Naive B cell (primary cell): ENCODE results near the gene GARIN5A. TPM values are rescaled to one million over a fixed set of nuclear protein-coding genes. Genes with fewer than 3 reads are reported as not detected.
"Not testable (repeated sequence)": the region's sequence is repeated elsewhere in the genome, so short reads cannot be mapped to it uniquely, and the experiment has no call there.

Source experiments
- ATAC-seq, 2 donors: fragments of 150-1000 bp; cut with Tn5 transposase; 2 replicates each; pipeline ENCODE4 v1.10.0; 2021; ENCODE audit warnings: low read depth in 2 of 2, mild to moderate bottlenecking in 2 of 2, moderate library complexity in 2 of 2
- DNase-seq: peaks from one replicate; pipeline ENCODE4 v3.0.0; 2022
- H3K27ac Mint-ChIP-seq, 6 donors: one replicate each; pipeline ENCODE4 v1.8.0; 2020 to 2022; ENCODE audit warnings: mild to moderate bottlenecking in 6 of 6, mixed read lengths in 6 of 6, moderate library complexity in 5 of 6, inconsistent platforms in 2 of 6
- H3K27me3 Mint-ChIP-seq, 3 donors: one replicate each; pipeline ENCODE4 v1.8.0; 2021 to 2022; ENCODE audit warnings: mixed read lengths in 3 of 3, mild to moderate bottlenecking in 1 of 3
- H3K36me3 Mint-ChIP-seq, 2 donors: one replicate each; pipeline ENCODE4 v1.8.0; 2020 to 2022; ENCODE audit warnings: mixed read lengths in 2 of 2, inconsistent platforms in 1 of 2, mild to moderate bottlenecking in 1 of 2
- H3K4me1 Mint-ChIP-seq, 3 donors: one replicate each; pipeline ENCODE4 v1.8.0; 2020 to 2022; ENCODE audit warnings: mixed read lengths in 3 of 3, inconsistent platforms in 1 of 3, mild to moderate bottlenecking in 1 of 3, moderate library complexity in 1 of 3
- H3K4me3 Mint-ChIP-seq, 8 donors: one replicate each; pipeline ENCODE4 v1.8.0; 2020 to 2022; ENCODE audit warnings: mild to moderate bottlenecking in 8 of 8, mixed read lengths in 8 of 8, moderate library complexity in 8 of 8, inconsistent platforms in 2 of 8
- H3K9me3 Mint-ChIP-seq, 7 donors: one replicate each; pipeline ENCODE4 v1.8.0; 2020 to 2022; ENCODE audit warnings: mixed read lengths in 7 of 7, mild to moderate bottlenecking in 5 of 7, inconsistent platforms in 2 of 7, moderate library complexity in 1 of 7
- polyA plus RNA-seq, 6 donors: library from polyadenylated mRNA; unstranded; fragments of 300-500 nt; fragmentation: Illumina TruSeq; gene quantifications; one replicate each; pipeline ENCODE4 v1.2.3, GENCODE V29; 2021; ENCODE audit warnings: low read depth in 6 of 6

GARIN5A gene
- polyA plus RNA-seq, 6 donors from 2014 or later, result 0.38 to 2.2 (median 0.50) TPM; not detected in 1

DNA sequence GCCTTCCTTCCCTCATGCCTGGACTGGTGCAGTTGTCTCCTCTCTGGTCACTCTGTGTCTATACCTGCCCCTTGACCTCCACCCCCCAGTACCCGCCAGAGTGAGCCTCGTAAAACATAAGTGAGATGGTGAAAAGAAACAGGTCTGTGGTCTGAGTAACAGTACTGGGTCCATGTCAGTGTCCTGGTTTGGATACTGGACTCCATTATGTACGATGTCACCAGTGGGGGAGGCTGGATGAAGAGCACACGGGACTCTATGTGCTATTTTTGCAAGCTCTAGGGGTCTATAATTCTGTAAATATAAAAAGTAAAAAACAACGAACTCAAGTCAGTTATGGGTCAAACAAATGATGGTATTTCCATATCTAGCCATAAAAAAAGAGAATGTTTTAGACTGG is 29.6 kb downstream of the GARIN5A start:
- Mint-ChIP-seq H3K4me1 (peaks cover 0 to 7% (median 7%) of the 10 kb centered on the region in 3 donors), H3K9me3 (peaks cover 0 to 5% (median 0%) of the 10 kb centered on the region in 7 donors), H3K27me3 (no peaks in the 10 kb centered on the region), H3K27ac (no peak overlapping the region), H3K4me3 (peak overlapping the region in 1 of 8 donors; percentile 62), H3K36me3 (peaks cover 0 to 20% of the 10 kb centered on the region in 2 donors)
- ATAC-seq (no peak), DNase-seq (no peak)

DNA sequence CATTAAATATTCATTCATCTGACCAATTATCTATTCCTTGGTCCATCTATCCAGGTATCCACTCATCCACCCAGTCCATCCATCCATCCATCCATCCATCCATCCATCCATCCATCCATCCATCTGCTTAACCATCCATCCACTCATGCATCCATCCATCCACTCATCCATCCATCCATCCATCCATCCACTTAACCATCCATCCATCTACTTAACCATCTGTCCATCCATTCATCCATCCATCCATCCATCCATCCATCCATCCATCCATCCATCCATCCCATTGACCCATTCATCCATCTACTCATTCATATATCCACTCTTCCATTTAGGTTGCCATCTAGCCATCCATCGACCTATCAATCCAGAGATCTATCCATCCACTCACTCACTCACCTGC is 32.6 kb downstream of the GARIN5A start:
- peaks cover 0 to 5% (median 0%) of the 10 kb centered on the region in 7 donors for H3K9me3 Mint-ChIP-seq
- peaks cover 0 to 25% of the 10 kb centered on the region in 2 donors for H3K36me3 Mint-ChIP-seq
- H3K27ac Mint-ChIP-seq, result peak overlapping the region in 1 of 6 donors; percentile 57
- H3K4me1 Mint-ChIP-seq, result peaks cover 0 to 12% (median 5%) of the 10 kb centered on the region in 3 donors
- no peak overlapping the region for H3K4me3 Mint-ChIP-seq
- DNase-seq, result no peak
- no peak for ATAC-seq
- H3K27me3 Mint-ChIP-seq, result no peaks in the 10 kb centered on the region

DNA sequence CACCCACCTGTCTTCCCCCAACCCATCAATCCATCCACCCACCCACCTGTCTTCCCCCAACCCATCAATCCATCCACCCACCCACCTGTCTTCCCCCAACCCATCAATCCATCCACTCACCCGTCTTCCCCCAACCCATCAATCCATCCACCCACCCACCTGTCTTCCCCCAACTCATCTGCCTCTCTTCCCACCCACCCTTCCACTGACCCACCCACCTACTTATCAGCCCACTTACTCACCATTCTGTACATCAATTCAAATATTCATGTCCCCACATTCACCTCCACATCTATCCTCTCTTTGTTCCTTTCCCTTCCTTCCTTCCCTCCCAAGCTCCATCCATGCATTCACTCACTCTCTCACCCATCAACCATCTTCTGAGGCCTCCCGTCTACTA is 37.5 kb downstream of the GARIN5A start:
- ATAC-seq, DNase-seq, H3K9me3 Mint-ChIP-seq, H3K4me3 Mint-ChIP-seq, H3K27me3 Mint-ChIP-seq: not testable (repeated sequence)
- Mint-ChIP-seq H3K4me1 (peaks cover 31 to 50% (median 47%) of the 10 kb centered on the region in 3 donors), H3K27ac (peak overlapping the region in 1 of 6 donors; percentile 66), H3K36me3 (peaks cover 0 to 27% of the 10 kb centered on the region in 2 donors)

DNA sequence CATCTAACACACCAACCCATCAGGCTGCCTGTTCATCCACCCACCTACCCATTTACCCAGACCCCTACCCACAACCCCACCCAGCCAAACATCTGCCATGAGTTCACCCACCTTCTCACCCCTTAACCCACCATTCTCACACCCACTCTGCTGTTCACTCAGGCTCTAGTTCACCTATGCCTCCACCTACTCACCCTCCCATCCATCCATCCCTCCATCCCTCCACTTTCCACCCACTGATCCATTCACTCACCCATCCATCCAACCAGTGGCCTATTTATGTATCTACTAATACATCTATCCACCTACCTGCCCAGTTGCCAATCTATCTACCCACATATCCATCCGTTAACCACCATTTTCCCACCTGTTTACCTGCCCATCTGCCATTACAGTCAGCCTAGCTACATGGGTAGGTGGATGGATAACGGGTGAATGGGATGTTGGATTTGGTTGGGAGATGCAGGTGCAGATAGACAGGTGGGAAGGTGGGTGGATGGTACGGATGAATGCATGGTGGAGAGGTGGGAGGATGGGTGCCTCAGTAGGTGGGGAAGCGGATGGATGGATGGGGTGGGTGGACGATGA is 38.7 kb downstream of the GARIN5A start:
- DNase-seq, result no peak
- peak overlapping the region in 3 of 6 donors; percentile 6 to 77 (median 75) for H3K27ac Mint-ChIP-seq
- no peak overlapping the region for H3K4me3 Mint-ChIP-seq
- peaks cover 43 to 59% (median 51%) of the 10 kb centered on the region in 3 donors for H3K4me1 Mint-ChIP-seq
- no peak for ATAC-seq
- H3K36me3 Mint-ChIP-seq, result peaks cover 0 to 20% of the 10 kb centered on the region in 2 donors
- no peaks in the 10 kb centered on the region for H3K27me3 Mint-ChIP-seq
- peaks cover 0 to 5% (median 0%) of the 10 kb centered on the region in 7 donors for H3K9me3 Mint-ChIP-seq

DNA sequence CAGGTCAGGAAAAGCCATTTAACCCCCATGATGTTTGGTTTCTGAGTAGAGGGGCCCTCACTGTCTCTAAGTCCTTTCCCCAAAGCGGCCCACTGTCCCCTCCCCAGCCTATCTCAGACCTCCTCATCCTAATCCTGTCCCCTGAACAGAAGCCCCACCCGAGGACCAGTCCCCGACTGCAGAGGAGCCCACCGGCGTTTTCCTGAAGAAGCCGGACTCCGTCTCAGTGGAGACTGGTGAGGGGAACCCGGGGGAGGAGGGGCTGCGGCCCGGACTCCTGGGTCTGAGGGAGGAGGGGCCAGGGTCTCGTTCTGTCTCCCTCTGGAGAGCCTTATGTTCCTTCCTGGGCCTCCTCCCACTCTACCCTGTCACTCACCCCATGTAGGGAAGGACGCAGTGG is 41.0 kb downstream of the GARIN5A start:
- peaks cover 58 to 77% (median 71%) of the 10 kb centered on the region in 3 donors for H3K4me1 Mint-ChIP-seq
- no peak for ATAC-seq
- peaks cover 0 to 5% (median 0%) of the 10 kb centered on the region in 7 donors for H3K9me3 Mint-ChIP-seq
- H3K36me3 Mint-ChIP-seq, result peaks cover 0 to 20% of the 10 kb centered on the region in 2 donors
- H3K27ac Mint-ChIP-seq, result peak overlapping the region in 3 of 6 donors; percentile 43 to 91 (median 49)
- DNase-seq, result no peak
- no peaks in the 10 kb centered on the region for H3K27me3 Mint-ChIP-seq
- H3K4me3 Mint-ChIP-seq, result peak overlapping the region in 5 of 8 donors; percentile 38 to 95 (median 75)

DNA sequence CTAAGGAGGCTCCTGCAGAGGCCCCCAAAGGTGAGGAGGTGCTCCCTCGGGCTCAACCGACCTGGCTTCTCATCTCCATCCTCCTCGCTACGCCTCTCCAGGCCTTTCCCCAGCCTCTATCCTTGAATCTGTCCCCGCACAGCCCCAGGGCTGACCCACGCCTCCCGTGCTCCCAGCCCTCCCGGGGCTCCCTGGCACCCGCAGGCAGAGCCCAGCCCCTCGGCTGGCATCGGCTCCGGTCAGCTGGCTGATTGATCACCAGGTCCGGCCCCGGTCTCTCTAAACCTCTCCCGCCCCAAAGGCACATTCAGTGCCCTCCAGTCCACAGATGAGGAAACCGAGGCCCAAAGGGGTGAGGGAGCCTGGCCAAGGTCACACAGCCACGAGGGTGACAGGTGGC is 41.4 kb downstream of the GARIN5A start:
- Mint-ChIP-seq H3K4me1 (peaks cover 62 to 81% (median 73%) of the 10 kb centered on the region in 3 donors), H3K4me3 (peak overlapping the region in 7 of 8 donors; percentile 38 to 95 (median 86)), H3K27ac (peak overlapping the region in 3 of 6 donors; percentile 43 to 97 (median 49)), H3K36me3 (peaks cover 0 to 20% of the 10 kb centered on the region in 2 donors), H3K9me3 (peaks cover 0 to 5% (median 0%) of the 10 kb centered on the region in 7 donors), H3K27me3 (no peaks in the 10 kb centered on the region)
- DNase-seq, result no peak
- ATAC-seq, result no peak

DNA sequence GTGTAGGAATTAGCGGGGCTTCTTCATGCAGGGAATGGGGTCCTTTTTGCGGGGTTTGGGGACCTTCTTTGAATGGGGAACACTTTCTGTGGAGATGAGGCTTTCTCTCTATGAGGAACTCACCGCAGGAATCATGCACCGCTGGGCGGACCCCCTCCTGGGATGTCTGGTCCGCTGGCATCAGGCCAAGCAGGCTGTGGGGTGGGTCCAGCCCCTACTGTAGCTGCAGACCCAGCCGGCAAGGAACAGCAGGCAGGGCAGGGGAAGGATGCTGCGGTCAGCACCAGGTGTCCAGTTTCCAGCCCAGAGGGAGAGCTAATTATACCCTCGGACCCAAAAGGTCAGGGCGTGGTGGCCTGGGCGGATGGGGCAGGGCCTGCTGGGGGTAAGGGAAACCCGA is 42.1 kb downstream of the GARIN5A start:
- ATAC-seq (peak; percentile 16 to 17), DNase-seq (peak; percentile 84)
- Mint-ChIP-seq H3K4me1 (peaks cover 68 to 84% (median 69%) of the 10 kb centered on the region in 3 donors), H3K9me3 (peaks cover 0 to 5% (median 0%) of the 10 kb centered on the region in 7 donors), H3K27ac (peak overlapping the region; percentile 96 to 99 (median 97)), H3K4me3 (peak overlapping the region; percentile 81 to 95 (median 86)), H3K27me3 (no peaks in the 10 kb centered on the region), H3K36me3 (peaks cover 0 to 19% of the 10 kb centered on the region in 2 donors)

DNA sequence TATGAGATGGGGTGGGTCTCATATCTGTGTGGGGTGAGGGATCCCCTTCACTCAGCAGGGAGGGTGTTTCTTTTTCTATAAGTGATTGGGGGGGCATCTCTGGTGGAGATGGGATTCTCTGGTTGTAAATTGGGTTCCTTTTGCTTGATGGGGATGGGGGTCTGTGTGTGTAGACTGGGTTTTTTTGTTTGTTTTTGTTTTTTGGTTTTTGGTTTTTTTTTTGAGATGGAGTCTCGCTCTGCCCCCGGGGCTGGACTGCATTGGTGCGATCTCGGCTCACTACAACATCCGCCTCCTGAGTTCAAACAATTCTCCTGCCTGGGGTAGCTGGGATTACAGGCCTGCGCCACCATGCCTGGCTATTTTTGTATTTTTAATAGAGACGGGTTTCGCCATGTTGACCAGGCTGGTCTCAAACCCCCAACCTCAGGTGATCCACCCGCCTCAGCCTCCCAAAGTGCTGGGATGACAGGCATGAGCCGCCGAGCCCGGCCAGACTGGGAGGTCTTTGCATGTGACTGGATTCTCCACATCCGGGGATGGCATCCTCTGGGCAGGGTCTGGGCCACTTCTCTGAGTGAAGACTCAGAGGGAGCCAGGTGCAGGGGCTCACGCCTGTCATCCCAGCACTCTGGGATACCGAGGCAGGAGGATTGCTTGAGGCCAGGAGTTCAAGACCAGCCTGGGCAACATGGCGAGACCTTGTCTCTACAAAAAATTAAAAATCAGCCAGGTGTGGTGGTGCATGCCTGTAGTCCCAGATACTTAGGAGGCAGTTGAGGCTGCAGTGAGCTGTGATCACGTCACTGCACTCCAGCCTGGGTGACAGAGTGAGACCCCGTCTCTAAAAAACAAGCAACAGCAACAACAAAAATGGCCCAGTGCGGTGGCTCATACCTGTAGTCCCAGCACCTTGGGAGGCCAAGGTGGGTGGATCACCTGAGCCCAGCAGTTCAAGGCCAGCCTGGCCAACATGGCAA is 43.2 kb downstream of the GARIN5A start:
- DNase-seq (no peak), ATAC-seq (no peak)
- Mint-ChIP-seq H3K36me3 (peaks cover 0 to 9% of the 10 kb centered on the region in 2 donors), H3K27ac (peak overlapping the region; percentile 96 to 99 (median 97)), H3K27me3 (no peaks in the 10 kb centered on the region), H3K4me1 (peaks cover 70 to 88% (median 79%) of the 10 kb centered on the region in 3 donors), H3K9me3 (peaks cover 0 to 5% (median 0%) of the 10 kb centered on the region in 7 donors), H3K4me3 (peak overlapping the region; percentile 81 to 95 (median 88))

DNA sequence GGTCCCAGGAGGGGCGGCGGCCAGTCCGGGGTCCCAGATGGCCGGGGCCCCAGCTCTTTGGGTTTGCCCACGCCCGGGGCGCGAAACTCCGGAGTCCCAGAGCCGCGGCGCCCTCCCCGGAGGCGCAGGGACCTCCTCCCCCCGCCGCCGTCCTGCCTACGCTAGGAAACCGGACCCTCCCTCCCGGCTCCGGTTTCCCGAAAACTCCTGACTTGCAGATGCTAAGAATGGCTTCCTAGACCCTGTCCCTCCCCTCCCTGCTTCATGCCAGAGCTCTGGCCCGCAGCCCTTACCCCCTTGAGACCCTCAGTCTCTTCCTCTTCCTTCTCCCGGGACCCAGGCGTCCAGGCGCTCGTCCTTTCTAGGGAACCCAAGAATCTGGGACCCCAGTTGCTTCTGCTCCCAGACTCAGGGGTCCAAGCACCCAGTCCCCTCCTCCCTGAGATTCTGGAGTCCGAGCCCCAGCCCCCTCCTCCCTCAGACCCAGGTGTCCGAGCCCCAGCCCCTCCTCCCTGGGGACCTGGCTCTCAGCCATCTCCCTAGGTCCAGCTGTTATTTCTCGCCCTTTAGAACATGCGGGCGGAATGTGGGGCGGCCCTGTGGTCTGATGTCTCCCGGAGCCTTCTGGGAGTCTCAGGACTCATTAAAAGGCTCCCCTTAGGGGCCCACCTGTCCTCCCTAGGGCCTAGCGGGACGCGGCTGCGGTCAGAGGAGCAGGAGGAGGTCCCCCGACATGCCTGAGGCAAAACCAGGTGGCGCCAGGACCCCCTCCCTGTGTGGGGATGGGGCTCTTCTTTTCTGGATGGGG is 44.2 kb downstream of the GARIN5A start, which contains the start of gene MYBPC2:
TSS of gene MYBPC2 (plus strand) at position 672 of the 808 bp plus-strand sequence. CDS start at position 734, 62 bp downstream.
- Mint-ChIP-seq H3K27ac (peak within 1 kb of the TSS; percentile 99 to 100 (median 100)), H3K4me3 (peak within 1 kb of the TSS; percentile 89 to 98 (median 95)), H3K27me3 (no peaks in the 10 kb centered on the region), H3K4me1 (peaks cover 63 to 89% (median 86%) of the 10 kb centered on the region in 3 donors), H3K36me3 (no peaks in the 10 kb centered on the region), H3K9me3 (no peaks in the 10 kb centered on the region)
- ATAC-seq, result no peak
- DNase-seq, result no peak

DNA sequence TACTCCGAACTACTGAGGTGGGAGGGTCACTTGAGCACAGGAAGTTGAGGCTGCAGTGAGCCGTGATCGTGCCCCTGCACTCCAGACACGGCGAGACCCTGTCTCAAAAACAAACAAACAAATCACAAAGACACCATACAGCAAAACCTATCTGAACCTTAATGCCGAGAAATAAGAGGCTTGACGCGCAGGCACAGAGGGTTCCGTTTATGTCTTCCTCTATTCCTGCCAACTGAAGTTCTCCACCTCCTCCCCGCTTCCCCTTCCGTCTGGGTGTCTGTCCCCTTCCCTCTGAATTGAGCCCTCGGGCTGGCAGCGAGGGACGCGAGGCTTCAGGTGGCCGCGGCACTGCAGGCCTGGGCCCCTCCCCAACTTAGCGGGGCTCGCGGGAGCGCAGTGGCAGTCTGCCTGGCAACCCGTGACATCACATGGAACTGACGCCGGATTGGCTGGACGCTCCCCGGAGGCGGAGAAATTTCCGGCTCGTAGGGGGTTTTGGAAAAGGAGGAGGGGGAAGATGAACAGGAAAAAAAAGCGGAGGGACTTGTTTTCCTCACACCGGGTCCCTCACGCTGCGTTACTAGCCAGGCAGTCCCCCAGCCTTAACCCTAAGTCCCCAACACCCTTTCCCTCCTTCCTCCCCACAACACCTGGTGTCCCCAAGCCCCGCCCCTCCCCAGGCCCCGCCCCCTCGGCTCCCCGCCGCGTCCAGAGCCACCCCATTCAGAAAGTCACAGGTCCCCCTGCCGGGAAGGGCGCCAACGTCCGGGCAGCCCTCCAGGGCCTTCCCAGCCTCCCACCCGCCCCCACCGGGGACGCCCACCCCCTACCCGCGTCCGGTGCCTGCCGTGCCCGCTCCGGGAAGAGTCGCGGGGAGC is 45.1 kb downstream of the GARIN5A start:
- Mint-ChIP-seq H3K27ac (peak overlapping the region; percentile 99 to 100 (median 100)), H3K36me3 (no peaks in the 10 kb centered on the region), H3K4me3 (peak overlapping the region; percentile 89 to 98 (median 95)), H3K9me3 (no peaks in the 10 kb centered on the region), H3K27me3 (no peaks in the 10 kb centered on the region), H3K4me1 (peaks cover 56 to 86% (median 81%) of the 10 kb centered on the region in 3 donors)
- ATAC-seq, result peak; percentile 61 to 67
- peak; percentile 92 for DNase-seq

DNA sequence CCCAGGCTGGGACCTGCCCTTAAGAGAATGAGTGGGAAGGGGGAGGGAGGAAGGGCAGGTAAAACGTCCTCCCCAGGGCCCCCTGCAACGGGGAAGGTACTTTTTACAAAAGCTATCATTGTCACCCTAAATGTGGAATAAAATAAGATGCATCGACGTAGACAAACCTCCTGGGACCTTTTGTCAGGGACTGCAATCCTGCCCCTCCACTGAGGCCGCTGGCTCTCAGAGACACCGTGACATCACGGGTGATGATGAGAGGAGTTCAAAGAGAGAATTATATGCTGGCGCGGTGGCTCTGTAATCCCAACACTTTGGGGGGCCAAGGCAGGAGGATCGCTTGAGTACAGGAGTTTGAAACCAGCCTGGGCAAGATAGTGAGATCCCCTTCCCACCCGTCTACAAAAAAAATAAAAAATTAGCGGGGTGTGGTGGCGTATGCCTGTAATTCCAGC is 45.7 kb downstream of the GARIN5A start:
- Mint-ChIP-seq H3K4me3 (peak overlapping the region; percentile 89 to 98 (median 95)), H3K9me3 (no peaks in the 10 kb centered on the region), H3K36me3 (no peaks in the 10 kb centered on the region), H3K27ac (peak overlapping the region; percentile 99 to 100 (median 100)), H3K4me1 (peaks cover 49 to 82% (median 74%) of the 10 kb centered on the region in 3 donors), H3K27me3 (no peaks in the 10 kb centered on the region)
- ATAC-seq (peak; percentile 37 to 43), DNase-seq (peak; percentile 74)
